NCI-H460 (cell line): ENCODE results near the gene SDF4. TPM values are rescaled to one million over a fixed set of nuclear protein-coding genes. Genes with fewer than 3 reads are reported as not detected.

ENCODE experiments used
- DNase-seq: peaks from one replicate; pipeline ENCODE4 v3.0.0-alpha.2; 2016; ENCODE audit warnings: low read depth; ENCODE audit errors: extremely low read depth
- total RNA-seq: library from RNA; depleted of rRNA; stranded (reverse); fragments of >200 nt; shearing (Covaris generic); gene quantifications from 2 replicates; pipeline ENCODE4 v1.2.3, GENCODE V29; 2014

SDF4 gene
- total RNA-seq, 1 experiment from 2014 or later = 83.6 TPM

GRCh38 chr1:1243807-1244191, 12.0 kb upstream of the SDF4 start:
- DNase-seq = no peak

DNA sequence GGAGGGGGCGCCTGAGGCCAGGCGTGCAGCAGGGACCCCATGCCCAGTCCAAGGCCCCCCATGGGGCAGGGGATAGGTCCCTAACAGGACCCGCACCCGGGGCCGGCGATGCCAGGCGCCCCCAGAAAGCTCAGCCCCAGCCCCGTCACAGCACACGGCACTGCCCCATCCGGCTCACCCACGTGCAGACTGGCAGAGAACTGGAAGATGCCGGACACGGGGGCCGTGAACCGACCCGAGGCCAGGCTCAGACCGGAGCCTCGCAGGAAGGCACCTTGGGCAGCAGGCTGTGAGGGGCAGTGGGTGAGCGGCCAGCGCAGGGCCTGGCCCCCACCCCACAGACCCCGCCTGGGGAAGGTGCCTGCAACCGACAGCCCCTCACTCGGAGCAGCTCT, 11.5 kb upstream of the SDF4 start:
- DNase-seq = no peak

- DNase-seq = no peak
Observed at GRCh38 chr1:1242461-1243265, 10.9 kb upstream of the SDF4 start.

GRCh38 chr1:1241588-1242219, 9.9 kb upstream of the SDF4 start:
- DNase-seq = no peak

DNA sequence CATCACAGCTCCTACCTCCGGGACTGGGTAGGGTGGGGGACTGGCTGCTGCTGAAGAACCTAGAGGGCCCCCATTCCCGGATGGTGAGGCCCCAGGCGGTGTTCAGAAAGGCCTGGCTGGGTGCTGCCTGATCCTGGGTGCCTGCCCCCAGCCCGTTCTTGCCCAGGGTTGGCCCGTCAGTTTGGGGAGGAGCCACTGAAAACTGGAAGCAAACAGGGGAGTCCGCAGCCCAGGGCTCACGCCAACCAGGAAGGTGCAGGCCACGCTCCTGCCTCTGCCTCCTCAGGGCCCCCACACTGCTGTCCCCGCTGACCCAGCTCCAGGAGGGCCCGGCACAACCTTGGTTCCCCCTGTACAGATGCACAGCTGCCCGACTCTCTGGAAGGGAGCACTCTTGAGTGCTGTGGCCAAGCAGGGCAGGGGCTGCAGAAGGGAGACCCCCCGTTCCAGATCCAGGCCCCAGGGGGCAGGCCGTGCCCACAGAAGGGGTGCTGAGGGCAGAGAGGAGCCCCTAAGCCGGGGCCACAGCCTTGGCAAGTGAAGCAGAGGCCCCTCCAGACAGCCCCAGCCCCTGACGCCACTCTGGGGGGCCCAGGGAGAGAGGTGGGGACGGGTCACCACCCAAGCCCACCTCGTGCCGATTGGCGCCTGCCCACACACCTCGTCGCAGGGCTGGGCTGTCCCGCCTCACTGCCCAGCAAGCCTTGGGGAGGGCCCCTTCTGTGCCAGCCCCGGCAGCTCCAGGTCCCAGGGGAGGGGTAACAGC, 9.2 kb upstream of the SDF4 start:
- DNase-seq = no peak

DNA sequence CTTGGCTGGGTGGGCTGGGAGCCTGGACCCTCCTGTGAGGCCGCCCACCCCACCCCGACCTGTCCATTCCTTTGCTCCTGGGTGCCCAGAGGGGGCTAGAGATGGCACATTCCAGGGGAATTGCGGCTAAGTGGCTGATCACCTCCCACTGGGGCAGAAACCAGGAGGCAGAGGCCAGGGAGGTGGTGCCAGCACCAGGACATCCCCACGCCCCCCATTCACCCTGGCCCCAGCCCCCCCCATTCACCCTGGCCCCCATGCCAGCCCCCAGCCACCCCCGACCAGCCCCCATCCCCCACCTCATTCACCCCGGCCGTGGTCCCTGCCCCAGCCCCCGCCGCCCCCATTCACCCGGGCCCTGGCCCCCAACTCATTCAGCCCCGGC, 8.5 kb upstream of the SDF4 start:
- DNase-seq = no peak

DNA sequence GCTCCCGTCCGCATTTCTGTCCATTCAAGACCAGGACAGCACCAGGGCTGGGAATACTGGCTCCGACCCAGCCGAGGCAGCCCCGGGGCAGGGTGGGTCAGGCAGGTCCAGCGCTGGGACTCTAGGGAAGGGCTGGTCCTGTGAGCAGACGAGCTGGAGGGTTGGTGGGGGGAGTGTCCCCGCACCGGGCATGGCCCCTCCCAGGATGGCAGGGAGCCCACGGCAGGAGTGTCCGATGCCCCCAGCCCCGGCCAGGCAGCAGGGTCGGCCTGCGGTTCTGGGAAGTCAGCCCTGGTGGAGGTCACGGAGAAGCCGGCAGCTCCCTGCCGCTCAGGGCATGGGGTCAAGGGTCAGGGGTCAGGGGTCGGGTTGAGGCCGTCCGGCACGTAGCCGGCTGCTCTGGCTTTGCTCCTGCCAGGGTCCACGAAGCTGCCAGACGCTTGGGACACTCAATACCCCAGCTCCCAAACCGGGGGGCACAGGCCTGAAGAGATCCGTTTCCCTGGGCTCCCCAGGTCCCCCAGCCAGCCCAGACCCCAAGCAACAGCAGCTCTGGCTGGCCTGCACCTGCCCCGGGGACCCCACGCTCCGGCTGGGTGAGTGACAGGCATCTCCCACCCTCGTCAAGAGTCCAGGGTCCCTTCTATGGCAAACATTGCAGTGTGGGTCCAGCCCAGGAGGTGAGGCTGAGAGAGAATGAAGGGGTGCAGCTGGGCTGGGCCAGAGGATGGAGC, 8.0 kb upstream of the SDF4 start:
- no peak for DNase-seq

DNA sequence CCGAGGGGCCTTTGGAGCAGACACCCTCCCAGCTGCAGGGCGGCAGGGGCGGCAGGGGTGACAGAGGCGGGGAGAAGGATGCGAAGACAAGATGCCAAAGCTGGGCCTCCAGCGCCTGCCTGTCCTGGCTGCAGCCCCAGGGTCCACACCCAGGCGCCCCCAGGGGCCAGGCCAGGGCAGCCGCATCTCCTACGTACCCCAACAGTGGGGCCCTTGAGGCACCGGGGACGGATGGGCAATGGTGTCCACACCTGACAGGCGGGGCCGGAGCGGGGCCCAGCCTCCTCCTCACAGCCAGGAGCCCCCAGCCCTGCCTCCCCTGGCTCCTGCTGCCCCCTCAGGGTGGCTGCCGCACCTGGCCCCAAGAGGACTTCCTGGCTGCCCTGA, 7.4 kb upstream of the SDF4 start:
- no peak for DNase-seq

GRCh38 chr1:1238702-1239178, 6.9 kb upstream of the SDF4 start:
- DNase-seq = no peak

- DNase-seq = no peak
Observed at GRCh38 chr1:1237874-1238701, 6.3 kb upstream of the SDF4 start.

- DNase-seq = no peak
Observed at GRCh38 chr1:1236945-1237873, 5.4 kb upstream of the SDF4 start.

- no peak for DNase-seq
Observed at GRCh38 chr1:1236176-1236763, 4.5 kb upstream of the SDF4 start.

DNA sequence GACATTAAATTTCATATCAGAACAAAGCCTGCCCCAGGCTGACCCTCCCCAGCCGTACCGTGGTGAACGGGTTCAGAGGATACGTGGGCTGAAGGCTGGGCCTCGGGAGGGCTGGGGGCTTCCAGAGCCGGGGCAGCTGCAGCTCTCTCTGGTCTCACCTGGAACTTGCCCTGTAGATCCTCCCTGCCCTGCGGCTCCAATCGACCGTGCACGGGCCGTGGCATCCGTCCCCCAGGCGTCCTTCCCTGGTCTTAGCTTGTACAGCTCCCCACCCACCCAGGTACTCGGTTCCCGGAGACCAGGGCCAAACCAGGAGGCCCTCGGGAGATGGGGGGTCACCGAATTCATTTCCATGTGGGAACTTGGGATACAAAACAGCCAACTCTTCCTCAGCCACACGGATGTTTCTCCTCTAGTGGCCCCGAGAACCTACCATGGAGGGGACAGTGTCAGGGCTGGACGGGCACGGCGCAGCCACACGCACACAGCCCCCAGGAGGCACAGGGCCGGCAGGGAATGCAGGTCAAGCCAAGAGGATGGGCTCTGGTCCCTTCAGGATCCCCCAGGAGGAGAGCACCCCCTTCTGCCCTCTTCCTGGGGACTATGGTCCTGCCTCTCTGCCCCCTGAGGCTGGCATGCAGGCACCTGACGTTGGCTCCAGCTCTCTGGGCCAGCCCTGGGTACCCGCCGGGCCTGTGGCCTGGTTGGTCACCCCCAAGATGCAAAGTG, 3.4 kb upstream of the SDF4 start:
- no peak for DNase-seq

DNA sequence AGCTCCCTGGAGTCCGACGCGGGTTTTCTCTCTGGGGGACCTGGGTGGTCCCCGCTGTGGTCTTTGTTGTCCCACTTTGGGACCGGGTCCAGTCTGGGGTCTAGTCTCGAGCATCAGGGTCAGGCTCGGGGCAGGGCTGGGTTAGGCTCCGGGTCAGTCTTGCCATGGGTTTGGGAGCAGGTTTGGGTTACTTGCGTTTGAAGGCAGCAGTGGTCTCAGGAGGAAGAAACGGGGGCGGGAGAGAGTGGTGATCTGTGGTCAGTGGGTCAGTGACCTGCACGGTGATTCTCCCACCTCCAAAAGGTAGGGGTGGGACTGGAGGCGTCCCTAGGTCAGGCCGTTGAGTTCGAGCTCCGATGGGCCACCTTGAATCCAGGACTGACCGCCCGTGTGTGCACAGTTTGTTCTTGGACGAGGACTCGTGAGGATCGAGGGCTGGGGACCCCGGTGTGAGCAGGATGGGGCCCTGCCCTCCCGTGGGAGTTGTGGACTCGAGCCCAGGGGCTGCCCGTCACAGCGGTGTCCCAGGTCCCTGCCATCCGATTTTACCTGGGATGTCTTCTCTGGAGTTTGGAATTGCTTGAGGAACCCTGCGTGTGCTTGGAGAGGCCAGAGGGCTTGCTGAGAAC, 2.5 kb upstream of the SDF4 start:
- DNase-seq = no peak

GRCh38 chr1:1233567-1233892, 1.7 kb upstream of the SDF4 start:
- DNase-seq = no peak

GRCh38 chr1:1232796-1233566, 1.2 kb upstream of the SDF4 start:
- DNase-seq = no peak
